IMR-90 (cell line): ENCODE results near the gene MAN1A2.

ENCODE experiments used
- CEBPB ChIP-seq: IDR thresholded peaks from 2 replicates; pipeline ENCODE4 v1.6.1; 2012; ENCODE audit warnings: low read depth, low read length, improper control_type of control experiment
- CHD1 ChIP-seq: IDR thresholded peaks from 2 replicates; pipeline ENCODE4 v1.6.1; 2012; ENCODE audit warnings: low read depth, low read length, improper control_type of control experiment
- CTCF ChIP-seq: conservative IDR thresholded peaks from 2 replicates; pipeline ENCODE4 v1.5.1; 2012; ENCODE audit warnings: mild to moderate bottlenecking, low read depth, low read length, improper control_type of control experiment
- ELK1 ChIP-seq: fragments of 150-350 bp; IDR thresholded peaks from 2 replicates; pipeline ENCODE4 v1.6.1; 2016; ENCODE audit warnings: low read depth, mild to moderate bottlenecking, low read length, moderate library complexity, borderline replicate concordance
- FOS ChIP-seq: fragments of 150-350 bp; IDR thresholded peaks from 2 replicates; pipeline ENCODE4 v1.6.1; 2016; ENCODE audit warnings: low read depth, low read length
- MAFK ChIP-seq: IDR thresholded peaks from 2 replicates; pipeline ENCODE4 v1.6.1; 2012; ENCODE audit warnings: low read depth, low read length, improper control_type of control experiment
- MAZ ChIP-seq: IDR thresholded peaks from 2 replicates; pipeline ENCODE4 v1.6.1; 2012; ENCODE audit warnings: low read depth, mild to moderate bottlenecking, low read length, improper control_type of control experiment, moderate library complexity, borderline replicate concordance
- MXI1 ChIP-seq: IDR thresholded peaks from 2 replicates; pipeline ENCODE4 v1.6.1; 2012; ENCODE audit warnings: low read depth, mild to moderate bottlenecking, low read length, moderate library complexity, borderline replicate concordance
- NFE2L2 ChIP-seq: fragments of 150-350 bp; IDR thresholded peaks from 2 replicates; pipeline ENCODE4 v1.6.1; 2016; ENCODE audit warnings: low read depth, mild to moderate bottlenecking, low read length
- POLR2A ChIP-seq: IDR thresholded peaks from 2 replicates; pipeline ENCODE4 v1.6.1; 2012; ENCODE audit warnings: mild to moderate bottlenecking, low read depth, low read length
- RAD21 ChIP-seq: IDR thresholded peaks from 2 replicates; pipeline ENCODE4 v1.6.1; 2012; ENCODE audit warnings: low read length, improper control_type of control experiment
- RCOR1 ChIP-seq: IDR thresholded peaks from 2 replicates; pipeline ENCODE4 v1.6.1; 2012; ENCODE audit warnings: mild to moderate bottlenecking, low read length, improper control_type of control experiment; ENCODE audit not compliant: insufficient replicate concordance
- RFX5 ChIP-seq: IDR thresholded peaks from 2 replicates; pipeline ENCODE4 v1.8.0; 2012; ENCODE audit warnings: low read depth, mild to moderate bottlenecking, low read length, moderate library complexity
- SMC3 ChIP-seq: fragments of 150-350 bp; IDR thresholded peaks from 2 replicates; pipeline ENCODE4 v1.6.1; 2016; ENCODE audit warnings: low read depth, mild to moderate bottlenecking, antibody characterized with exemption, low read length, moderate library complexity

DNA sequence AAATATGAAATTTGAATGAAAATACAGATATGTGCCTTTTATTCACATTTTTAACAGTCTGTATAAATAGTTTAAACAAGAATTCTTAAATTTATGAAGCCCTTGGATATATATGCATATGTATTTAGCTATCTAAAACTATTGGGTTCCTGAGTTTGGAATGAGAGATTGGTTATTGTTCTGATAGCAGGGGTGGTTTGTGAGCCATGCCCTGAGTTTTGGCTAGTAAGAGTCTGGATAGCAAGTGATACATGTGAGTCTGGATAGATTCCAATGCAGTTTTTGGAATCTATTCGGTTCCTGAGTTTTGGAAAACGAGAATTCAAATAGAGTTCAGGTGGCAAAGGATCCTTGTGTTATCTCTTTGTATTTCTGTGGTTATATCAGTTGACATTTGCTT, 2.8 kb downstream of the MAN1A2 start:
- TF ChIP-seq CTCF, result no peak
- no peak for TF ChIP-seq MAFK
- no peak for TF ChIP-seq POLR2A
- TF ChIP-seq NFE2L2, result no peak
- no peak for TF ChIP-seq FOS
- TF ChIP-seq MAZ, result no peak
- TF ChIP-seq RAD21, result no peak
- no peak for TF ChIP-seq RFX5
- TF ChIP-seq CHD1, result no peak
- no peak for TF ChIP-seq CEBPB
- no peak for TF ChIP-seq SMC3
- no peak for TF ChIP-seq ELK1
- no peak for TF ChIP-seq MXI1
- no peak for TF ChIP-seq RCOR1
